Measurements from ENCODE around the gene TRUB2.

The TRUB2 gene

DNA sequence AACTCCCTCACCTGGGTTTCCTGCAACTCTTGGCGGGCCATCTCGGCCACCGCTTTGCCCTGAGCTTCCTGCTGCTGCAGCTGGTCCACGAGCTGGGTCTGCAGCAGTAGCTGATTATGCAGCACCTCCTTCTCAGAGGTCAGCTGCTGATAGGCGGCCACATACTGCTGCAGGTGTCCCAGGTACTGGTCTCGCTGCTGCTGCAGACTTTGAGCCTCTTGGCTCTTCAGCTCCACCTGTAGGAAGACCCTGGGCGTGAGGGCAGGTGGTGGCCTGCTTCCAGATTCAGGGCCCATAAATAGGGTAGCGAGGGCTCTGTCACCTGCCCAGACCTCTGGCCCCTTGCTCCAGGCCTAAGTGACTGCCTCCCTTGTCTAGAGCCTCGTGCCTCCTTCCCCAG lies 63.1 kb downstream of the TRUB2 start:
- TF ChIP-seq, protein P1, sequence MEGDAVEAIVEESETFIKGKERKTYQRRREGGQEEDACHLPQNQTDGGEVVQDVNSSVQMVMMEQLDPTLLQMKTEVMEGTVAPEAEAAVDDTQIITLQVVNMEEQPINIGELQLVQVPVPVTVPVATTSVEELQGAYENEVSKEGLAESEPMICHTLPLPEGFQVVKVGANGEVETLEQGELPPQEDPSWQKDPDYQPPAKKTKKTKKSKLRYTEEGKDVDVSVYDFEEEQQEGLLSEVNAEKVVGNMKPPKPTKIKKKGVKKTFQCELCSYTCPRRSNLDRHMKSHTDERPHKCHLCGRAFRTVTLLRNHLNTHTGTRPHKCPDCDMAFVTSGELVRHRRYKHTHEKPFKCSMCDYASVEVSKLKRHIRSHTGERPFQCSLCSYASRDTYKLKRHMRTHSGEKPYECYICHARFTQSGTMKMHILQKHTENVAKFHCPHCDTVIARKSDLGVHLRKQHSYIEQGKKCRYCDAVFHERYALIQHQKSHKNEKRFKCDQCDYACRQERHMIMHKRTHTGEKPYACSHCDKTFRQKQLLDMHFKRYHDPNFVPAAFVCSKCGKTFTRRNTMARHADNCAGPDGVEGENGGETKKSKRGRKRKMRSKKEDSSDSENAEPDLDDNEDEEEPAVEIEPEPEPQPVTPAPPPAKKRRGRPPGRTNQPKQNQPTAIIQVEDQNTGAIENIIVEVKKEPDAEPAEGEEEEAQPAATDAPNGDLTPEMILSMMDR (IDR thresholded peaks at IDR 0.05; ENCODE audit: low read depth, low read length, missing control alignments): no peak
- no peak for DNase-seq (ENCODE audit: extremely low read depth, low read depth)
- H3K4me3 ChIP-seq (replicated peaks; ENCODE audit: low read depth, low read length): no peak overlapping the region

DNA sequence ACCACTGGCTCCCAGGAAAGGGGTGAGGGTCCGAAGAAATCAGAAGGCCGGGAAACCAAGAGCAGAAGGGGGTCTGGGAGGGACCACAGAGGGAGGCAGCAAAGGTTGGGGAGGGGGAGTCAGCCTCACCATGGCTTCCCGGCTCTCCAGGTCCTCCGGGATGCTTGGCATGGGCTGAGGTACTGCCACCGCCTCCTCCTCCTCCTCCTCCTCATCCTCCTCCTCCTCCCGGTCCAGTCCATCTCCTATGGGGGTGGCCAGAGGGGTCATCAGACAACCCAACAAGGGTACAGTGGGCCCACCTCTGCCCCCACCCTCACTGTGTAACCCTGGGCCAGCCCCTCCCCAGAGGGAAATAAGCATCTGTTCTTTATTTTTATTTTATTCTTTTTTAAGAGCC lies 63.9 kb downstream of the TRUB2 start:
- DNase-seq (ENCODE audit: extremely low read depth, low read depth): no peak
- TF ChIP-seq, protein P1 (IDR thresholded peaks at IDR 0.05; ENCODE audit: low read depth, low read length, missing control alignments): no peak
- H3K4me3 ChIP-seq (replicated peaks; ENCODE audit: low read depth, low read length): no peak overlapping the region

DNA sequence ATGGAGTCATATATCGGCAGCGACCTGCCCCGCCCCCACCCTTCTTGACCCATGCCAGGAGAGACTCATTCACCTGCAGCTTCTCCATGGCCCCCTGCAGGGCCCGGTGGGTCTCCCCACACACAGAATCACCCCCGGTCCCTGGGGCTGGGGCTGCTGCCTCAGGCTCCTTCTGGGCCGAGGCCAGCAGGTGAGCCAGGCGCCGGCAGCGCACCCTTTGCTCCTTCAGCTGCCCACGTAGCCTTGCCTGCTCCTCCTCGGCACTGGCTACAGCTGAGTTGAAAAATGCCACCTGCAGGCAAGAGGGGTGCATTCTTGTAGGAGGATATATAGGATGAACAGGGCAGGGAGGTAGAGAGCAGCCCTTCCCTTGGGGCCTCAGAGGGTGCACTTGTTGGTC lies 64.3 kb downstream of the TRUB2 start:
- TF ChIP-seq, protein P1 (IDR thresholded peaks at IDR 0.05; ENCODE audit: low read depth, low read length, missing control alignments): no peak
- no peak for DNase-seq (ENCODE audit: extremely low read depth, low read depth)
- no peak overlapping the region for H3K4me3 ChIP-seq (replicated peaks; ENCODE audit: low read depth, low read length)

DNA sequence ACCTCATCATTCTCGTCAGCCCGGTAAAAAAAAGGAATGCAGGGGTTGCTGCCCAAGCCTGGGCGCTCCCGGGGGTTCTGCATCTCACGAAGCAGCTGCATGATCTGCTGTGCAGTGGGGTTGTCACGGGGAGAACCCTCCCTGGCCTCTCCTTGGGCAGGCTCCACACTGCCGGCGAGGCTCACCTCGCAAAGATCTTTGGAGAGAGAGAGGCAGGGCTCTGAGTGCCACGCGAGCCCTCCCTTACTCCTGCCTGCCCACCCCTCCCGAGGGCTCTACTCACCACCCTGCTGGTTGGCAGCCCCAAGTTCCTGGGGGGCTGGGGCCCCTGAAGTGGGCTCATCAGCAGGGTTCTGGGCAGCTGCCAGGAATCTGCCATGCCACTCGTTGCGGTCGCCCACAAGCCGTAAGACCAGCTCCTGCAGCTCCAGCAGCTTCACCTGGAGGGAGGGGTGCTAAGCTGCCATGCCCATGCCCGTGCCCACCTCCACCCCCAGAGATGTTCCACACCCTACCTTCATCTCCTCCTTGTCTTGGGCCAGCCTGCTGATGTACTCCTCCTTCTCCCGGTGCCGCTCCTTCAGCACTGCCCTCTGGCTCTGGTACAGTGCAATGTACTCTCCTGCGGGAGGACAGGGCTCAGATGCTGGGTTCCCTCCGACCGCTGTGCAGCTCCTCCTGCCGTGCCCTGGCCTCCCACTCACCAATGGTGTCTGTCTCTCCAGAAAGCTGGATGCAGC lies 65.0 kb downstream of the TRUB2 start:
- TF ChIP-seq, protein P1 (IDR thresholded peaks at IDR 0.05; ENCODE audit: low read depth, low read length, missing control alignments): no peak
- no peak overlapping the region for H3K4me3 ChIP-seq (replicated peaks; ENCODE audit: low read depth, low read length)
- DNase-seq (ENCODE audit: extremely low read depth, low read depth): no peak

Measured in HFF-Myc (cell line).